Ovary (tissue), 9 donors: ENCODE results near the gene TGM2. TPM values are rescaled to one million over a fixed set of nuclear protein-coding genes. Genes with fewer than 3 reads are reported as not detected.

Source experiments
- DNase-seq, 5 donors: peaks; one replicate each; pipeline ENCODE4 v3.0.0-alpha.2; 2019 to 2020
- H3K27ac ChIP-seq, 2 donors: fragments of 200-600 bp; one replicate each; pipeline versions ENCODE4 v1.5.1 to v1.8.0; 2019 to 2022
- H3K27me3 ChIP-seq: fragments of 200-600 bp; one replicate; pipeline ENCODE4 v1.8.0; 2022
- H3K36me3 ChIP-seq: fragments of 200-600 bp; sonication (generic); one replicate; pipeline ENCODE4 v1.5.1; 2019
- H3K4me1 ChIP-seq: one replicate; pipeline ENCODE4 v1.8.1; 2013; ENCODE audit warnings: mild to moderate bottlenecking, moderate library complexity; ENCODE audit not compliant: insufficient read depth
- H3K4me3 ChIP-seq: fragments of 200-600 bp; sonication (generic); one replicate; pipeline ENCODE4 v1.5.1; 2017
- H3K9me3 ChIP-seq, 2 donors: fragments of 200-600 bp in 1 of 2; sonication (generic) in 1 of 2; one replicate each; pipeline versions ENCODE4 v1.5.1 to v1.8.1; 2013 to 2019; ENCODE audit warnings: mild to moderate bottlenecking in 1 of 2, moderate library complexity in 1 of 2
- EP300 ChIP-seq: sonication (generic); formaldehyde crosslinking; IDR thresholded peaks from one replicate; pipeline ENCODE4 v1.6.1; 2017; ENCODE audit warnings: antibody characterized with exemption
- POLR2A ChIP-seq: fragments of 450-650 bp; IDR thresholded peaks from one replicate; pipeline ENCODE4 v1.6.1; 2017; ENCODE audit warnings: antibody characterized with exemption, mild to moderate bottlenecking, moderate library complexity
- WGBS, 3 donors: extraction: QIAGEN DNeasy Blood & Tissue Kit in 1 of 3; methylation state at CpG; one replicate each; pipeline versions ENCODE4 v1.1.5 to v1.1.7; 2013 to 2017; 5-methylcytosine and 5-hydroxymethylcytosine counted together
- intact Hi-C, 4 donors: fragments of 100-400 bp; cut with DNase I; formaldehyde crosslinking; loops; one replicate each; pipeline versions ENCODE4 v1.11.0 to v1.15.1; 2022 to 2023
- polyA plus RNA-seq, 2 donors: library from polyadenylated mRNA; stranded (reverse); fragments of 200-250 nt in 1 of 2; fragments of 350-450 nt in 1 of 2; fragmentation: Illumina TruSeq in 1 of 2; extraction: RNeasy Lipid Tissue Mini Kit (QIAGEN cat#74804) in 1 of 2; gene quantifications; one replicate each; pipeline ENCODE4 v1.2.3, GENCODE V29; 2013 to 2014
- total RNA-seq, 7 donors: library from RNA; depleted of rRNA in 2 of 7; stranded (reverse); fragments of >200 nt in 2 of 7; fragmentation: NEBNext Ultra II Directional in 3 of 7; extraction: Animal tissue kit (Norgen Biotek cat#: 25700) in 3 of 7; gene quantifications; one replicate each; pipeline versions ENCODE4 v1.1.0 to v1.2.4, GENCODE V29; 2016 to 2023
- TF ChIP-seq, protein P1 (sequence below), 3 donors: fragments of 450-650 bp in 2 of 3; fragments of 200-600 bp in 1 of 3; IDR thresholded peaks; one replicate each; pipeline versions ENCODE4 v1.5.1 to v1.8.0; 2016 to 2022; ENCODE audit warnings: antibody characterized with exemption in 3 of 3, mild to moderate bottlenecking in 1 of 3
- donor health status: DM: no; HTN: no; CAD: no; lungs with moderate emphysema.
- donor health status: DM: no; HTN: no; CAD: no.
- donor health status: Bipolar disorder and iron deficiency.
- donor health status: DM: yes; HTN: yes; CAD: no.
- donor health status: DM: no; HTN: no; CAD: no.
- donor health status: DM: yes; HTN: yes; CAD: no.

The TGM2 gene
- total and polyA plus RNA-seq, 9 donors, result 15.0 to 320 (median 52.8) TPM

DNA sequence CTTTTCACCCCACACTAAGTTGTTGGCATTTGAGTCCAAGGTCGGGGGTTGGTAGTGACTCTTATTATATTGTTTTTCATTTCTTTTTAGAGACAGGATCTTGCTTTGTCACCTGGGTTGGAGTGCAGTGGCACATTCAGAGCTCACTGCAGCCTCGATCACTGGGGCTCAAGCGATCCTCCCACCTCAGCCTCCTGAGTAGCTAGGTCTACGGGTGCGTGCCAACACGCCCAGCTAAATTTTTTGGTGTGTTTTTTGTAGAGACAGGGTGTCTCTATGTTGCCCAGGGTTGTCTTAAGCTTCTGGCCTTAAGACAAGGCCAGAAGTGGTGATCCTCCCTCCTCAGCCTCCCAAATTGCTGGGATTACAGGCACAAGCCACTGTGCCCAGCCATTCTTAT lies 25.1 kb upstream of the TGM2 start:
- H3K4me1 ChIP-seq, result no peaks in the 10 kb centered on the region
- DNase-seq, result no peak
- H3K4me3 ChIP-seq, result no peak overlapping the region
- H3K36me3 ChIP-seq, result no peaks in the 10 kb centered on the region
- TF ChIP-seq EP300, result no peak
- no peak for TF ChIP-seq POLR2A
- TF ChIP-seq, protein P1, sequence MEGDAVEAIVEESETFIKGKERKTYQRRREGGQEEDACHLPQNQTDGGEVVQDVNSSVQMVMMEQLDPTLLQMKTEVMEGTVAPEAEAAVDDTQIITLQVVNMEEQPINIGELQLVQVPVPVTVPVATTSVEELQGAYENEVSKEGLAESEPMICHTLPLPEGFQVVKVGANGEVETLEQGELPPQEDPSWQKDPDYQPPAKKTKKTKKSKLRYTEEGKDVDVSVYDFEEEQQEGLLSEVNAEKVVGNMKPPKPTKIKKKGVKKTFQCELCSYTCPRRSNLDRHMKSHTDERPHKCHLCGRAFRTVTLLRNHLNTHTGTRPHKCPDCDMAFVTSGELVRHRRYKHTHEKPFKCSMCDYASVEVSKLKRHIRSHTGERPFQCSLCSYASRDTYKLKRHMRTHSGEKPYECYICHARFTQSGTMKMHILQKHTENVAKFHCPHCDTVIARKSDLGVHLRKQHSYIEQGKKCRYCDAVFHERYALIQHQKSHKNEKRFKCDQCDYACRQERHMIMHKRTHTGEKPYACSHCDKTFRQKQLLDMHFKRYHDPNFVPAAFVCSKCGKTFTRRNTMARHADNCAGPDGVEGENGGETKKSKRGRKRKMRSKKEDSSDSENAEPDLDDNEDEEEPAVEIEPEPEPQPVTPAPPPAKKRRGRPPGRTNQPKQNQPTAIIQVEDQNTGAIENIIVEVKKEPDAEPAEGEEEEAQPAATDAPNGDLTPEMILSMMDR (IDR thresholded peaks at IDR 0.05), result no peak
- WGBS, 3 donors, result 91 to 96% (median 91%) methylated on average over 6 of the region's 6 CpGs
- intact Hi-C loops, result no loop called here
- no peak overlapping the region for H3K27ac ChIP-seq
- no peaks in the 10 kb centered on the region for H3K27me3 ChIP-seq
- no peaks in the 10 kb centered on the region for H3K9me3 ChIP-seq

DNA sequence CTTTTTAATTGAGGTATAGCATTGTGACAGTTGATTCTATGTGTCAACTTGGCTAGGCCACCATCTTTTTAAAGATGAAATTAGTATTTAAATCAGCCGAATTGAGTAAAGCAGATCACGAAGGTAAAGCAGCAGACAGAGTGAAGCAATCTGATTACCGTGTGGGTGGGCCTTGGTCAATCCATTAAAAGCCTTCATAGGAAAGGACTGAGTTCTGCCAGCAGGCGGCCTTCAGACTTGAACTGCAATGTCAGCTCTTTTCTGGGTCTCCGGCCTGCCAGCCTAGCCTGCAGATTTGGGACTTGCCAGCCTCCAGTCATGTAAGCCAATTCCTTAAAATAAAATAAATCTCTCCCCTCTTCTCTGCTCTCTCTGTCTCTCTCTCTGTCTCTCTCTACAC lies 22.4 kb upstream of the TGM2 start:
- Histone ChIP-seq H3K27ac (no peak overlapping the region), H3K36me3 (no peaks in the 10 kb centered on the region), H3K27me3 (no peaks in the 10 kb centered on the region), H3K4me3 (no peak overlapping the region), H3K9me3 (no peaks in the 10 kb centered on the region), H3K4me1 (no peaks in the 10 kb centered on the region)
- intact Hi-C loops, result no loop called here
- DNase-seq, result no peak
- WGBS, 3 donors, result 63 to 72% (median 65%) methylated on average over 5 of the region's 5 CpGs
- TF ChIP-seq EP300, result no peak
- TF ChIP-seq, protein P1 (IDR thresholded peaks at IDR 0.05), result no peak

DNA sequence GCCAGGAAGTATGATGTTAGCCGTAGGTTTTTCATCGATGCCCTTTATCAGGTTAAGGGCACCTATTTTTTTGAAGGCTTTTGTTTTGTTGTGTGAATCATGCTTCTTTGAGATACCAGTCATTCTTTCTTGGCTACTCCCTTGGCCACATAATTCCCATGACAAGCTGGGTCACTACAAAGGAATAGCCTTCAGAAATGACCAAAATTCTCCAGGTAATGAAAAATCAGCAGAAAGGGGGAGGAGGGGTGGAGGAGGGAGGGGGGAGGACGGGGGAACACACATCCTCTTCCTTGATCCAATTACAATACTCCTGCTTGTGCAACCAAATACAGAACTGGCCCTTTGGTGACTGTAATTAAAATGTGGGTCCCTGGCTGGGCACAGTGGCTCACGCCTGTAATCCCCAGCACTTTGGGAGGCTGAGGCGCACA lies 21.7 kb upstream of the TGM2 start:
- DNase-seq, result no peak
- H3K4me1 ChIP-seq, result no peaks in the 10 kb centered on the region
- H3K4me3 ChIP-seq, result no peak overlapping the region
- no peak overlapping the region for H3K27ac ChIP-seq
- WGBS, 3 donors, result 58 to 60% (median 59%) methylated on average over 5 of the region's 5 CpGs
- no peaks in the 10 kb centered on the region for H3K36me3 ChIP-seq
- intact Hi-C loops, result no loop called here
- no peaks in the 10 kb centered on the region for H3K27me3 ChIP-seq
- no peaks in the 10 kb centered on the region for H3K9me3 ChIP-seq
- TF ChIP-seq EP300 (no peak), POLR2A (no peak)
- TF ChIP-seq, protein P1 (IDR thresholded peaks at IDR 0.05), result no peak

DNA sequence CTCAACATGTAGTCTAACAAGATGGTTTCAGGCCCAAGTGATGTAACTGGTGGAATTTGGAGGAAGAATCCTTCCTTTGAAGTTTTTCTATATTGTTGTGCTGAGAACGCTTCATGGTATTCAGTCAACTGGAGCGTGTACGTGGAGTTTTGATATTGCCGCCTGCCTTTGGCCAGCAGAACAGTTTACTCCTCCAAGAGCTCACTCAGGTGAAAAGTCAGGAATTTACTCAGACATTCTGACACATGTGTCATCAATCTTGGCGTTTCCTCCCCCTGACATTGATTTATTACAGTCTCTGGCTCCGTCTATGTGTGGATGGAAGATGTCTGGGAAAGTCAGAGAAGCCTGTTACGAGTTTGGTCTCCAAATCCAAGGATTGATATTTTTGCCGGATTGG lies 19.0 kb upstream of the TGM2 start:
- no peaks in the 10 kb centered on the region for H3K9me3 ChIP-seq
- DNase-seq, result no peak
- no peak overlapping the region for H3K27ac ChIP-seq
- TF ChIP-seq, protein P1 (IDR thresholded peaks at IDR 0.05), result no peak
- TF ChIP-seq EP300 (no peak), POLR2A (no peak)
- 19 to 21% (median 21%) methylated on average over 8 of the region's 8 CpGs for WGBS, 3 donors
- H3K4me1 ChIP-seq, result no peaks in the 10 kb centered on the region
- intact Hi-C loops, result no loop called here
- no peaks in the 10 kb centered on the region for H3K36me3 ChIP-seq
- no peak overlapping the region for H3K4me3 ChIP-seq
- no peaks in the 10 kb centered on the region for H3K27me3 ChIP-seq

DNA sequence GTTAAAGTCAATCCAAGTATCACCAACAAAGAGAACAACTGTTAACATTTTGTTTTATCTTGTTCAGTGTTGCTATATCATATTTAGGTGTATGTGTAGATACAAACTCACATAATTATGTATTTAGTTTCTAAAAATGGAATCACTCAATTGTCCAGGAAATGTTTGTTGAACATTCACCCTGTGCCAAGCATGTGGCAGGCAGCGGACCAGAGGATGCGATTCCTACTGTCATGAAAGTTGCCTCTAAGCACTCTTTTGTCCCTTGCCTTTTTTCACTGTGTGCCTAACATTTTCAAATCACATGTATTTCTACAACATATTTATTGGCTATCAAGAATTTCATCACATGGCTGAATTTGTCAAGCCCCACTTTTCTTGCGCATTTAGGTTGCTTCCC lies 16.9 kb upstream of the TGM2 start:
- no peak overlapping the region for H3K27ac ChIP-seq
- no peak for DNase-seq
- H3K9me3 ChIP-seq, result no peaks in the 10 kb centered on the region
- intact Hi-C loops, result no loop called here
- 96 to 99% (median 97%) methylated on average over 3 of the region's 3 CpGs for WGBS, 3 donors
- no peak overlapping the region for H3K4me3 ChIP-seq
- H3K4me1 ChIP-seq, result no peaks in the 10 kb centered on the region
- no peaks in the 10 kb centered on the region for H3K27me3 ChIP-seq
- no peaks in the 10 kb centered on the region for H3K36me3 ChIP-seq
- TF ChIP-seq POLR2A (no peak), EP300 (no peak)
- TF ChIP-seq, protein P1 (IDR thresholded peaks at IDR 0.05), result no peak
